Left renal cortex interstitium (tissue), 4 donors: Measurements from ENCODE around the gene CHRDL2. TPM values are rescaled to one million over a fixed set of nuclear protein-coding genes. Genes with fewer than 3 reads are reported as not detected.

Experiments used
- DNase-seq, 4 donors: peaks; one replicate each; pipeline ENCODE4 v3.0.0-alpha.2; 2013; ENCODE audit warnings: low read depth in 4 of 4, low spot score in 2 of 4, missing footprints in 1 of 4
- polyA plus RNA-seq, 4 donors: library from polyadenylated mRNA; unstranded; fragments of 120-200 nt; gene quantifications; one replicate each; pipeline ENCODE4 v1.2.1, GENCODE V29; 2013; ENCODE audit not compliant: insufficient read length in 4 of 4

CHRDL2 gene
- polyA plus RNA-seq, 4 donors = 0.19 to 0.99 (median 0.54) TPM

- DNase-seq = no peak
These were observed 41.6 kb downstream of the CHRDL2 start for GRCh38 chr11:74689666-74690065.

- DNase-seq = no peak
These were observed 43.8 kb downstream of the CHRDL2 start for GRCh38 chr11:74687237-74688023.

DNA sequence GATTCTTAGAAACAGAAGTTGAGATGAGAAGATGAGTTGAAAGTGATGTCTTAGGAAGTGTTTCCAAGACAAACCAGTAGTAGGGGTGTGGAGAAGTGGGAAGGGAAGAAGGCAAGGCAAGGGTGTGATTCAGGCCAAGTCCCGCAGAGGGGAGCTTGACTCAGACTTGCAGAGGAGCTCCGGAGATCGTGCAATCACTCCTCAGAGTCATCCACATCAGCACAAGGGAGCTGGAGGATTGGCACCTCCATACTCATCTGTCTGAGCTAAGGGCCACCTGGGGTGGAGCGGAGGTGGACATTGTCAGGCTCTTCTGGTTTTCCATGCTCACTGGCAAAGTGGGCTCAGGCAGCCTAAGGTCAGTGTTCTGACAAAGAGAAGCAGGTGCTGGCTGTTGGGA lies 44.4 kb downstream of the CHRDL2 start:
- DNase-seq = no peak

GRCh38 chr11:74685905-74686304 lies 45.3 kb downstream of the CHRDL2 start:
- no peak for DNase-seq

- no peak for DNase-seq
These were observed 45.9 kb downstream of the CHRDL2 start for GRCh38 chr11:74685338-74685737.

- no peak for DNase-seq
These were observed 46.6 kb downstream of the CHRDL2 start for GRCh38 chr11:74684661-74685060.

DNA sequence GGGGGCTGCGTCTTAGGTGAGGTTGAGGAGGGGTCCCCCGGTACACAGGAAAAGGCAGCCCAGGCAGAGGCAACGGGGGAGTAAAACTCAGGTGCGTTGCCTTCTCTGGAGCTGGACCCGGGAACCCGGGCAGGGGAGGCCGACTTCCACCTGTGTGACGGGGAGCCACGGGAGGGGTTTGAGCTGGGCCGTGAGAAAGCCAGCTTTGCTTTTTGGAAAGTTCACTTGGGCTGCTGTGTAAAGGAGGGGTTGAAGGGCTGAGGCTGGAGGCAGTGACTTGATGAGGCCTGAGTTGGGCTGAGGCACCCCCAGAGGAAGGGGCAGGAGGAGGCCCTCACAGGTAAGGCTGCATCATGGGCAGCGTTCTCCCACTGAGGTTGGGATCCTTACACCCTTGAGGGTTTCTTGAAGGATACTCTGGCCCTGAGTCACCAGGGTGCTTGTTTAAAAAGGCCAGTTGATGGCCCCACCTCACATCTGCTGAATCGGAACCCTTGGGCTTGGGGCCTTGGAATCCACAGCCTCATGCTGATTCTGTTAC lies 47.2 kb downstream of the CHRDL2 start:
- no peak for DNase-seq

DNA sequence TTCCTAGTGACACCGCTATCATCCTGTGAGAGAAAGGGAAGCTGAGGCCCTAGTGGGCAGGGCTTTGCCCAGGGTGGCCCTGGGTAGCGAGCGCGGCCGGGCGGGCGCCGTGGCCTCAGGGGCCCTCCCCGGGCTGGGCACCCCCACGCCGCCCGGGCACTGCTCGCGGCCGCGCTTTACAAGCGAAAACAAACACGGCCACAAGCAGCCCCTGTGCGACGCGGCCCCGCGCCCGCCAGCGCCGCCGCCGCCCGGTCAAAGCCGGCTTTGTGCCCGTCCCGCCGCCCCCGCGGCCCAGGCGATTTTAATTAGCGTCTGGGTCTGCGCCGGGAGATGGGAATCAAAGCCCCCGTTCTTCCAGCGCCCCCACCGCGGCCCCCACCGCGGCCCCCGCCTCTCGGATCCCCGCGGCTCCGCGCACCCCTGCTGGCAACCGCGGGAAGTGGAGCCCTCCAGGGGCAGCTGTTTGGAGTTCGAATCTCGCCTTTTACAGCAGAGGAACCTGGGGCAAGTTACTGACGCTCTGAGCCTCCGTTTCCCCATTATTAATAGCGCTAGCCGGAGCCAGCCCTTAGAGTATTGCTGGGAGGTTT lies 47.9 kb downstream of the CHRDL2 start:
- no peak for DNase-seq

DNA sequence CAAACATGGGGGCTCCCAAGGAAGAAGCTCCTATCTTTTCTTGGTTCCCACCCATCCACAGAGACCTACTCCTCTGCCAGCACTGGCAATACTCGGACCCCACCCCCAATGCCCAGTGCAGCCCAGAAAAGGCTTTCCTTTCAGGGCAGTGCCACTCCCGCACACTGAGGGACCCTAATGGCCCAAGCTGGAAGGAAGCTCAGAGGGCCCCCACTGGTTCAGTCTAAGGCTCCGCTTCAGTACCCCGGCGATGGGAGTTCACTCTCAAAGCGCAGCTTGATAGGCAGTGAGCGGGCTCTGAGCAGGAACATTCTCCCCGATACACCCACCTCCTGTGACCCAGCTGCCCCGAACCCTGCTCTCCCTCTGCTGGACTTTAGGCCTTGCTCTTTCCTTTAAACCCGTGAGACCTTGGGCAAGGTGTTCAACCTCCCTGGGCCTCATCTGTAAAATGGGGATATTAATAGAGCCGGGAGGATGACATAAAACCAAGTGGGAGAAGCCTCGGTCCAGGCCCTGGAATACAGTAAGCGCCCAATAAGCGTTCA lies 48.4 kb downstream of the CHRDL2 start:
- no peak for DNase-seq

- no peak for DNase-seq
These were observed 49.3 kb downstream of the CHRDL2 start for GRCh38 chr11:74681686-74682651.

- DNase-seq = no peak
These were observed 50.3 kb downstream of the CHRDL2 start for GRCh38 chr11:74680703-74681531.

- no peak for DNase-seq
These were observed 51.1 kb downstream of the CHRDL2 start for GRCh38 chr11:74680035-74680671.

- no peak for DNase-seq
These were observed 51.7 kb downstream of the CHRDL2 start for GRCh38 chr11:74679513-74679865.

- DNase-seq = no peak
These were observed 52.4 kb downstream of the CHRDL2 start for GRCh38 chr11:74678591-74679512.

DNA sequence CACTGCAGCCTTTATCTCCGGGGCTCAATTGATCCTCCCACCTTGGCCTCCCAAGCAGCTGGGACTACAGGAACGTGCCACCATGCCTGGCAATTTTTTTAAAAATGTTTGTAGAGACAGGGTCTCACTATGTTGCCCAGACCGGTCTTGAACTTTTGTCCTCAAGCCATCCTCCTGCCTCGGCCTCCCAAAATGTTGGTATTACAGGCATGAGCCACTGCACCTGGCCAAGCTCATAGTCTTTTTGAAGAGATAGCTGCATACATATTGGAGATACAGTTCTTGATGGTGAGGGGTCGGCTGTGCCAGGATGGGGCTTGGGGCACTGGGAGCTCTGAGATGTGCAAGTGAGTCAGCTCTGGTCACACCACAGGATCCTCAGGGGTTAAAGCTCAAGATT lies 53.2 kb downstream of the CHRDL2 start:
- no peak for DNase-seq

DNA sequence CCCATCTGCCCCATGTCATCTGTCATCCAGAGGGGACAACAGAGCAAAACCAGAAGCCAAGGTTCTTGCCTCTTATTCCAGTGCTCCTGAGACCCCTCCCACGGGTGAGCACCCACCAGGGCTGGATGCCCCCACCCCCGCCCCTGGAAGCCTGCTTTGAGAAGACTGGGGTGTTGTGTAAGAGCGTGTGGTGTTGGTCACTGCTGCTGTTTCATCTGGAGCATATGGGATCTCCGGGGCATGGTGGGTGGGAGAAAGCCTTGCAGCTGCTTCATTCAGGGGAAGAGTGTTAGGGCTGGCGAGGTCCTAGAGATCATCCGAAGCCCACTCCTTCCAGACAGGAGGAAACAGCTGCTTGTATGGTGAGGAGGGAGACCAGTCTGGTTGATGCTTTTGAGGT lies 54.1 kb downstream of the CHRDL2 start:
- DNase-seq = no peak

GRCh38 chr11:74676596-74676995 lies 54.6 kb downstream of the CHRDL2 start:
- no peak for DNase-seq

GRCh38 chr11:74675761-74676160 lies 55.5 kb downstream of the CHRDL2 start:
- DNase-seq = no peak
